RWPE2 (cell line): ENCODE results near the gene TNP2.

Experiments
- ATAC-seq: fragments of 200-7000 bp; cut with Tn5 transposase; 3 replicates; pipeline ENCODE4 v1.9.1; 2021; ENCODE audit warnings: low read depth
- DNase-seq: peaks from one replicate; pipeline ENCODE4 v3.0.0-alpha.2; 2020; ENCODE audit warnings: low spot score
- H3K27ac ChIP-seq: fragments of 450-650 bp; 2 replicates; pipeline ENCODE4 v1.5.1; 2017; ENCODE audit warnings: mild to moderate bottlenecking; ENCODE audit not compliant: poor library complexity, severe bottlenecking
- H3K27me3 ChIP-seq: fragments of 250-450 bp; sonication (Bioruptor Pico); 2 replicates; pipeline ENCODE4 v1.5.1; 2021; ENCODE audit warnings: mild to moderate bottlenecking, moderate library complexity; ENCODE audit not compliant: insufficient read depth, poor library complexity, severe bottlenecking
- H3K36me3 ChIP-seq: fragments of 250-450 bp; sonication (Bioruptor Pico); 2 replicates; pipeline ENCODE4 v1.5.1; 2020; ENCODE audit warnings: low read depth, mild to moderate bottlenecking, moderate library complexity
- H3K4me1 ChIP-seq: fragments of 250-450 bp; sonication (Bioruptor Pico); 2 replicates; pipeline ENCODE4 v1.5.1; 2021; ENCODE audit warnings: mild to moderate bottlenecking, moderate library complexity; ENCODE audit not compliant: insufficient read depth, poor library complexity, severe bottlenecking
- H3K4me3 ChIP-seq: fragments of 250-450 bp; sonication (Bioruptor Pico); 2 replicates; pipeline ENCODE4 v1.5.1; 2021; ENCODE audit warnings: mild to moderate bottlenecking, moderate library complexity; ENCODE audit not compliant: severe bottlenecking
- H3K9me3 ChIP-seq: fragments of 250-450 bp; sonication (Bioruptor Pico); 2 replicates; pipeline ENCODE4 v1.5.1; 2021; ENCODE audit warnings: mild to moderate bottlenecking, moderate library complexity; ENCODE audit not compliant: severe bottlenecking
- TF ChIP-seq, protein P1 (sequence below): fragments of 450-650 bp; IDR thresholded peaks from one replicate; pipeline ENCODE4 v1.5.1; 2017; ENCODE audit warnings: mild to moderate bottlenecking, moderate library complexity; ENCODE audit not compliant: poor library complexity, severe bottlenecking

The TNP2 gene

DNA sequence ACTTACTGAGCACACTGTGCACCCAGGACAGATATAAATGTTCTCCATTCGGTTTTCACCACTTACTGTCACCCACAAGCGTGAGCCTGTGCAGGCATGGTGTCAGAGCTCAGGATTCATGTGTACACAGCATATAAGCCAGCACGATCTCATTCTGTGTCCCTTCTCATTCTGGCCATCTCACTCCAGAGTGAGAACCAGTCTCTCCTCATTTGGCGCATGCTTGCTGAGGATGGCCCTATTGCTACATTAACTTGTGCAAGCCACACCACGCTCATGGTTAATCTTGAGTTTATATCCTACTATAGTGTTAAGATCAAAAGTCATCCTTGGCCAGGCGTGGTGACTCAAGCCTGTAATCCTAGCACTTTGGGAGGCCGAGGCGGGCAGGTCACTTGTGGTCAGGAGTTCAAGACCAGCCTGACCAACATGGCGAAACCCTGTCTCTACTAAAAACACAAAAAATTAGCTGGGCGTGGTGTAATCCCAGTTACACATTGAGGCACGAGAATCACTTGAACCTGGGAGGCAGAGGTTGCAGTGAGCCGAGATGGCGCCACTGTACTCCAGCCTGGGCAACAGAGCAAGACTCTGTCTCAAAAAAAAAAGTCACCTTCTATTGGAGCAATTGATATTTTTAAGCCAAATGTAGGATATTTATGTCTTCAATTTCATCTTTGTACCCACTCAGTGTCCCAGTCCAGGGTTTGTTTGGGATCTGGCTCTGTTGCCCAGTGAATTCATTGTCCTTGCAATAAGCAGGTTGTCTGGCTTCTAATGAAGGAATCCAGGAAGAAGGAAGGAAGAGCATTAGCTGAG lies 34.0 kb downstream of the TNP2 start:
- ATAC-seq: no peak
- H3K36me3 ChIP-seq: no peaks in the 10 kb centered on the region
- TF ChIP-seq, protein P1, sequence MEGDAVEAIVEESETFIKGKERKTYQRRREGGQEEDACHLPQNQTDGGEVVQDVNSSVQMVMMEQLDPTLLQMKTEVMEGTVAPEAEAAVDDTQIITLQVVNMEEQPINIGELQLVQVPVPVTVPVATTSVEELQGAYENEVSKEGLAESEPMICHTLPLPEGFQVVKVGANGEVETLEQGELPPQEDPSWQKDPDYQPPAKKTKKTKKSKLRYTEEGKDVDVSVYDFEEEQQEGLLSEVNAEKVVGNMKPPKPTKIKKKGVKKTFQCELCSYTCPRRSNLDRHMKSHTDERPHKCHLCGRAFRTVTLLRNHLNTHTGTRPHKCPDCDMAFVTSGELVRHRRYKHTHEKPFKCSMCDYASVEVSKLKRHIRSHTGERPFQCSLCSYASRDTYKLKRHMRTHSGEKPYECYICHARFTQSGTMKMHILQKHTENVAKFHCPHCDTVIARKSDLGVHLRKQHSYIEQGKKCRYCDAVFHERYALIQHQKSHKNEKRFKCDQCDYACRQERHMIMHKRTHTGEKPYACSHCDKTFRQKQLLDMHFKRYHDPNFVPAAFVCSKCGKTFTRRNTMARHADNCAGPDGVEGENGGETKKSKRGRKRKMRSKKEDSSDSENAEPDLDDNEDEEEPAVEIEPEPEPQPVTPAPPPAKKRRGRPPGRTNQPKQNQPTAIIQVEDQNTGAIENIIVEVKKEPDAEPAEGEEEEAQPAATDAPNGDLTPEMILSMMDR: no peak
- no peaks in the 10 kb centered on the region for H3K9me3 ChIP-seq
- no peaks in the 10 kb centered on the region for H3K4me1 ChIP-seq
- H3K27me3 ChIP-seq: no peaks in the 10 kb centered on the region
- no peak overlapping the region for H3K4me3 ChIP-seq
- no peak for DNase-seq
- H3K27ac ChIP-seq: no peak overlapping the region

DNA sequence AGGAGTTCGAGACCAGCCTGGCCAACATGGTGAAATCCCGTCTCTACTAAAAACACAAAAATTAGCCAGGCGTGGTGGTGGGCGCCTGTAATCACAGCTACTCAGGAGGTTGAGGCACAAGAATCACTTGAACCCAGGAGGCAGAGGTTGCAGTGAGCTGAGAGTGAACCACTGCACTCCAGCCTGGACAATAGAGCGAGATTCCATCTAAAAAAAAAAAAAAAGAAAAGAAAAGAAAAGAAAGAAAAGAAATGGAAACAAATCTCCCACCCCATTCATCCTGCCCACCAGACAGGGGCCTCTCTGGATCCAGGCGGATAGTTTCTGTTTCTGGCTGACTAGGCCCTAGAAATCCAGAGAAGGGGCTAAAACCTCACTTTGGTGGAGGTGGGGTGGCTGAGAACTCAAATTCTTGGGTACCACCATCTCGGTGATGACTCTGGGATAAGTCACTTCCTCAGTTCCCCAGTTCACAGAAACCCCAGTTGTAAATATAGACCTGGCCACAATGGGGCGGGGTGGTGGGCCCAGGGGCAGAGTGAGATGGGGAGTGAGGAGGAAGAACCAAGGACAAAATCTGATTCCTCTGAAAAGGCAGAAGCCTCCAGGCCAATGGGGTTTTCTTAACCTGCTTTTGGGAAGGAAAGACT lies 35.3 kb downstream of the TNP2 start:
- H3K27me3 ChIP-seq: no peaks in the 10 kb centered on the region
- DNase-seq (no peak), ATAC-seq (peak; percentile 41; the same call in 1 of the 3 replicates)
- H3K4me1 ChIP-seq: no peaks in the 10 kb centered on the region
- no peak overlapping the region for H3K4me3 ChIP-seq
- TF ChIP-seq, protein P1: no peak
- H3K27ac ChIP-seq: no peak overlapping the region
- H3K9me3 ChIP-seq: no peaks in the 10 kb centered on the region
- no peaks in the 10 kb centered on the region for H3K36me3 ChIP-seq

DNA sequence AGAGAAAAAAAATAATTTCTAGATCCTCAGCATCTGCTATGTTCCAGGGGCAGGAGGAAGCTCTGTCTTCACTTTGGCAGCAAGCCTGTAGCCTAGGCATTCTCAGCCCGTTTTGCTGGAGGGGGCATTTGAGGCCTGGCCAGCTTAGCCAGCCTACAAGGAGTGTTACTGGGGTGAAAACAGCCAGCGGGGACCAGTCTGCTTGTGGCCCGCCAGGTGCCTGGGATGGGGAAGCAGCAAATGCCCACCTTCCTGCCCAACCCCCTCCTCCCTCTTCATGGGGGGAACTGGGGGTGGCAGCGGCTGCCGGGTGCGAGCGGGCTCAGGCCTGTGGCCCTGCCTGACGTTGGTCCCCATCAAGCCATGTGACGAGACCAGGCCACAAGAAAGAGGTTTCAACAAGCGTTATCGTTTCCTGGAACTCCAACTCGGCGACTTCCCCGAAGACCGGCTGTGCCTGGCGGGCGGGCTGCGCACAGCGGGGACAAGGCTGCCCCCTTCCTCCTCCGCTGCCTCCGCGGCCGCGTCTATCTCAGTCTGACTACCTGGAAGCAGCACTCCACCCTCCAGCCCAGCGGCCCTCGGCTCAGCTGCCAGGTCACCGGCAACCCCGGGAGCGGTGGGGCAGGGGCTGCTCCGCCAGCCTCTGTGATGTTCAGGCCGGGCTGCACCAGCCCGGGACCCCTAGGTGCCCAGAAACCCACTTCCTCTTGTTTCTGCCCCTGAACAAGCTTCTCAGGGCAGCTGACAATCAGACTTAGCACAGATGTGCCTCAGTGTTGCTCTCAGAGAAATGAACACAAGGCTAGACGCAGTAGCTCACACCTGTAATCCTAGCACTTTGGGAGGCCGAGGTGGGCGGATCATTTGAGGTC lies 36.0 kb downstream of the TNP2 start:
- DNase-seq: no peak
- H3K4me1 ChIP-seq: no peaks in the 10 kb centered on the region
- H3K36me3 ChIP-seq: no peaks in the 10 kb centered on the region
- H3K4me3 ChIP-seq: no peak overlapping the region
- no peaks in the 10 kb centered on the region for H3K27me3 ChIP-seq
- no peaks in the 10 kb centered on the region for H3K9me3 ChIP-seq
- TF ChIP-seq, protein P1: no peak
- ATAC-seq: no peak; the same call in 2 of the 3 replicates
- no peak overlapping the region for H3K27ac ChIP-seq

DNA sequence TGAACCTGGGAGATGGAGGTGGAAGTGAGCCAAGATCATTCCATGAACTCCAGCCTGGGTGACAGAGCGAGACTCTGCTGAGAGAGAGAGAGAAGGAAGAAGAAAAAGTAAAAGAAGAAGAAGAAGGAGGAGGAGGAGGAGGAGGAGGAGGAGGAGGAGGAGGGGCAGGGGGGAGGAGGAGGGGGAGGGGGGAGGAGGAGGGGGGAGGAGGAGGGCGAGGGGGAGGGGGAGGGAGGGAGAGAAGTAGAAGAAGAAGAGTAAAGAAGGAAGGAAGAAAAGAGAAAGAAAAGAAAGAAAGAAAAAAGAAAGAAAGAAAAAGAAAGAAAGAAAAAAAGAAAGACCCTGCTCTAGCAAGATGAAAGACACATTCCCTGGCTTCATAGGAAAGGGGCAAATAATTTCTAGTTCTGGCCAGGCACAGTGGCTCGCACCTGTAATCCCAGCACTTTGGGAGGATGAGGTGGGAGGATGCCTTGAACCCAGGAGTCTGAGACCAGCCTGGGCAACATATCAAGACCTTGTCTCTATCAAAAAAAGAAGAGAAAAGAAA lies 36.7 kb downstream of the TNP2 start:
- Histone ChIP-seq H3K36me3 (no peaks in the 10 kb centered on the region), H3K4me3 (no peak overlapping the region), H3K27me3 (no peaks in the 10 kb centered on the region), H3K9me3 (no peaks in the 10 kb centered on the region), H3K27ac (no peak overlapping the region), H3K4me1 (no peaks in the 10 kb centered on the region)
- no peak for DNase-seq
- TF ChIP-seq, protein P1: no peak
- ATAC-seq: no peak
